ENCODE data around the gene NID1.

The NID1 gene

DNA sequence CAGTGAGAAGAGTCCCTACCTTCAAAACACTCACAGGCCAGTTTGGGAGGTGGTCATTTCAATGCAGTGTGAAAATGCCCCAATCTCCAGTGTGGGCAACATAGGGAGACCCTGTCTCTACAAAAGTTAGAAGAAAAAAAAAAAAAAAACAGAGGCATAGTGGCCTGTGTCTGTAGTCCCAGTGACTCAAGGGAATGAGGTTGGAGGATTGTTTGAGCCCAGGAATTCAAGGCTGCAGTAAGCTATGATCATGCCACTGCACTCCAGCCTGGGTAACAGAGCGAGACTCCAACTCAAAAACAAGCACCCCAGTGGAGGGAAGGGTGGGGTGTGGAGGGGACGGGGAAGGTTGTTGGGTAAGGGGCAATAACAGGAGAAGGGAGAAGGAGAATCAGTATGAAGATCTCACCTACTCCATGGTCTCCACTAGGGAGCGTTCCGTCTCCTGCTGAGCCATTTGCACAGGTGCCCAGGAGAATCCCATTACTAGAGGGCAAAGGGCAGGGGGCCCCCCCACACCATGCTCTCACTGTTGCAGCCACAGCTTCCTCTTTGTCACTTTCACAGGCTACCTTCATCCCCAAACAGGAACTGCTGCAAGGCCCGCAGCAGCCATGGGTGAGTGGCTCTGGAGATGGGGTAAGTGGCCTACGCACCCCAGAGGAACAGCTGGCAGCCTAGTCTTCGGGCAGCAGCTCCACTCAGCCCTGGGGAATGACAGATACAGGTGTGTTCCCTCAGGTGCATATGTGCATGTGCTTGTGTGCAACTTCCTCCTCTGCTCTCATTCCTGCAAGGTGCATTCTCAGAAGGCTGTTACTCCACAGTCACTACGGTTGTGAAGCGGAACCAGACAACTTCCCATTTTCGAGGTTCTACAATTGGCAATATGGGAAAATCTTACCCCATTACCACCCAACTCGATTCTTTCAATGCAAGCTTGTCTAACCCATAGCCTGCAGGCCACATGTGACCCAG, 110.3 kb downstream of the NID1 start:
- peak; percentile 83 for DNase-seq

DNA sequence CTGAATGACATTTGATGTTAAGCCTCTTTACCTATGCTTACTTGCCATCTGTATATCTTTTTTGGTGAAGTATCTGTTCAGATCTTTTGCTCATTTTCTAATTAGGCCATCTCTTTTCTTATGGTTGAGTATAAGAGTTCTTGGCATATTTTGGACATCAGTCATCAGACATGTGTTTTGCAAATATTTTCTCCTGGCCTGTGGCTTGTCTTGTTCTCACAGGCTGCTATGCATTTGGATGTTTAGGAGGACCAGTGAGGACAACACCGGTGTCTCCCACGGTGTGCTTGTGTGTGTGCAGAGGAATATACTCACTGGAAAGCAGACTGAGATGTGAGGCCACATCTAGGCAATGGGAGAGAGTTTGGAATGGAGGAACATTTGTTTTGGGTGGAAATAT, 111.1 kb downstream of the NID1 start:
- no peak for DNase-seq

GRCh38 chr1:235952950-235953615, 111.8 kb downstream of the NID1 start:
- DNase-seq = no peak

DNA sequence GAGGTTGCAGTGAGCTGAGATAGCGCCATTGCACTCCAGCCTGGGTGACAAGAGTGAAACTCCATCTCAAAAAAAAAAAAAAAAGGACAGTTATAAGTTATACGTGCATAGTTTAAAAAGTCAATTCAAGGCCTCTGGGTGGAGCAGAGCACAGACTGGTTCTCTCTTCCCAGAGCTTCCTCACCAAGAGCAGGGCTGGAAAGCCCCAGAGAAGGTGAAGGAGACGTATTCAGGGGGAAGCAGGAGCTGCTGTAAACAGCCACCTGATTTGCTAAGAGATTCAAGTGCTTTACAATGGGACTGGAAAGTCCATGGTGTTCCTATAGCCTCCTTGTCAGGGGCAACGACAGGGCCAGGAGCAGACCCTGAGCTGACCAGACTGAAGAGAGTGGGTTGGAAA, 113.2 kb downstream of the NID1 start:
- DNase-seq = peak; percentile 37

GRCh38 chr1:235950318-235950717, 114.6 kb downstream of the NID1 start:
- DNase-seq = no peak

DNA sequence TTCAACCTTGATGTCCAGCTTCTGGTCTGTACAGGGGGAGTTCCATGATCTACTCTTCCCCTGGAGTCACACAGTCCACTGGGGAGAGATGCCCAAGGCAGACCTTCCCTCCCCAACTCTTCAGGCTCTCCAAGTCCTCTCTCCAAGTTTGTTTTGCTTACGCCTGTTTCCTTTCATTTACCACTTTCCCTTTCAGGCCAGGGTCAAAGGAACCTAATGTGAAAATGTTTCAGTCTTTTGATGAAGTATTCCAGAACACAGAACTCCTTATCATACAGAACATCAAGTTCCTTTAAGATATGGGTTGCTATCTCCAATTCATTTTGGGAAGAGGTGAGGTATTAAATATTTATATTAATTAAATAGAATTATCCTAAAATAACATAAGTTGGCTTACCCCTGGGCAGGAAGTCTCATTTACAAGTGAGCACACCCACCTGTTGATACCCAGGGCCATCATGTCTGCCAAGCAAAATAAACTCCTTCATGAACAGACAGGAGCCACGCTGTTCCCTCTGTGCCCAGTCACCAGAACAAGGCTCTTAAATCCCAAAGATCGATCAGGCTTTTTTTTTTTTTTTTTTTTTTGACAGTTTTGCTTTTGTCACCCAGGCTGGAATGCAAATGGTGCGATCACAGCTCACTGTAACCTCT, 116.0 kb downstream of the NID1 start:
- no peak for DNase-seq

DNA sequence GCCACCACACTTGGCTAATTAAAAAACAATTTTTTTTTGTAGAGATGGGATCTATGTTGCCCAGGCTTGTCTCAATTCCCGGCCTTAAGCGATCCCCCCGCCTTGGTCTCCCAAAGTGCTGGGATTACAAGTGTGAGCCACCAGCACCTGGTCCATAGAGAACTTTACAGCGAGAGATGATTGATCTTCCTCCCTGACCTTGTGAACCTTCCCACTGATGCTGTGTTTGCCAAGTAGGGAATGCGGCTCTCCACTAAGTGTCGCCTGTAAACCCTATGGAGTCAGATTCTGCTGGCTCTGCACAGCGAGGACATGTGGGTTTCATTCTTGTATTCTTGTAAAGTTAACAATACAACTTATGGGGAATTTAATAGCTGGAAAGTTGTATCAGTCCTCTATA, 116.9 kb downstream of the NID1 start:
- no peak for DNase-seq

GRCh38 chr1:235946571-235946981, 118.3 kb downstream of the NID1 start:
- DNase-seq = no peak

DNA sequence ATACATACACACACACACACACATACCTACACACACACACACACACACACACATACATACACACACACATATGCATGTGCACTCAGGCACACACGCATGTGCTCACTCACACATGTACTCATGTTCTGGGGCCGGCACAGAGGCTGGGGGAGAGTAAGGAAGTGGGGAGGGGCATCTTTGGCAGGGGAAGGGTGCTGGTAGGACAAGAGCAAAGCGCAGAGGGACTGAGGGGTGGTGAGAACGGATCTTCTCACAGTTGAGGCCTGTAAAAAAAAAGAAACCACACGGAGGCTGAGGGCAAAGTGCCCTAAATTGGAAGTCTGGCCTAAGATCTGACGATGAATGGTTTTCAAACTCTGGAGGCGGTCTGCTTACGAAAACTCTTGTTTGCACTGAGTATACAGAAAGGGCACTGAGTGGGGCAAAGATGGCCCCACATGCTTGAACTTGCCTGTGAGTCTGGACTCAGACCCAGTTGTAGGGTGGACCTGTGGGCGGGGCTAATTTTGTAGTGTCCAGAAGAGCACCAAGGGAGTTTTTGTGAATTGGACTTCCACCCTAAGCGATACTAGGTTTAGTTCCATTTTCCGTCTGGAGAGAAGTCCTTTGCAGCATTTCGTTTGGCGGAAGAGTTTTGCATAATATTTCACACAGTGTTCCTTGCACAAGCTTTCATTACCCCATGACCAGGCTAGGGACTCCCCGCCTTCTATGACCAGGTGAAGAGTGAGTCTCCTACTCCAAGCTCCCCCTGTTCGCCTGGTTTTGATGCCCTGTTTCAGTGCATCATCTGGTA, 118.9 kb downstream of the NID1 start:
- peak; percentile 73 for DNase-seq

- no peak for DNase-seq
Observed at GRCh38 chr1:235943581-235944114, 121.2 kb downstream of the NID1 start.

GRCh38 chr1:235942979-235943575, 121.8 kb downstream of the NID1 start:
- no peak for DNase-seq

DNA sequence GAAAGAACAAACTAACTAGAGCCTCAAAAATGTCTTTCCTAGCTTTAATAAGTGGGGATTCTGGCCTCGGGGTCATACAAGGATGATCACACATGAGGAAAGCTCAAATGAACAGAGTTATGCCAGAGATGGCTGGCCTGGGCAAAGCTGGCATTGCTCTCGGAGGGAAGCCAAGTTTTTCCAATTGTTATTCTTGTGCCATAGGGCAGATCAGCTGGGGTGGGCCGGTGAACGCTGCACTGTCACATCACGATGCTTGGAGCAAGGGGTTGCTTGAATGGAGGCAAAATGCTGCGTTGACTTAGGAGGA, 122.3 kb downstream of the NID1 start:
- no peak for DNase-seq

DNA sequence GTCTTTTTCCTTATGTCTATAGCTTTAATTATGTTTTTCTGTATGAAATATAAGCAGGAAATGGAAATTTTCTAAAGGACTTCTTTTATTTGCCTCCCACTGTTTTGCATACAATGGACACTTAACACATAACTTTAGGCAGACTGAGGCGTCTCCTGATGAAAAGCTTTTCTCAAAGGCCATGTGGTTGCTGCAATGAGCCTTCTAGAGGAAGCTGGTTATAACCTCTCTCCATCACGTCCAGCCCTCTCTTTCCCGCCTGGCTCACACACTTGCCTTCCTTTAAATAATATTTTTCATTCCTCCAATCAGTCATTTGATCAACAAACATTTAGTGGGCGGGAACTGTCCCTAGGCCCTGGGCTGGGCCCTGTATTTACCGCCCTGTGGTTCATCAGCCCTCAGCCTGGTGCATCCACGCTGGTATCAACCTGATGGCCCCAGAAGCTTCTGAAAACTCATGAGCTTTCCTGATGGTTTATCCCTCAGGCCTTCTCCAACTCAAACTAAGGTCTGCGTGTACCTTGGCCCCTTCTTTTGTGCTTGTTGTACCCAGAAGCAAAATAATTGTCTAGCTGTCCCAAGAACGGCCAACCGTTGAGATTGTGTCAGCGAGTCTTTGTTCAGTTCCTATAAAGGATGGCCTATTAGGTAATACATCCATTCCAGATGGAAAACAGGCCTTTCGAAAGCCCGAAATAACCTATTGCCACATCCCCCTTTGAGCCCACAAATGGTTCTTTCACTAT, 122.8 kb downstream of the NID1 start:
- no peak for DNase-seq

GRCh38 chr1:235940285-235940684, 124.6 kb downstream of the NID1 start:
- peak; percentile 64 for DNase-seq

- DNase-seq = no peak
Observed at GRCh38 chr1:235939480-235939775, 125.5 kb downstream of the NID1 start.

GRCh38 chr1:235938709-235939479, 126.0 kb downstream of the NID1 start:
- peak; percentile 29 for DNase-seq

- DNase-seq = no peak
Observed at GRCh38 chr1:235937123-235937522, 127.8 kb downstream of the NID1 start.

- DNase-seq = no peak
Observed at GRCh38 chr1:235935235-235936225, 129.4 kb downstream of the NID1 start.

- DNase-seq = no peak
Observed at GRCh38 chr1:235933766-235934116, 131.1 kb downstream of the NID1 start.
